Measurements from ENCODE around the gene TEX48.

DNA sequence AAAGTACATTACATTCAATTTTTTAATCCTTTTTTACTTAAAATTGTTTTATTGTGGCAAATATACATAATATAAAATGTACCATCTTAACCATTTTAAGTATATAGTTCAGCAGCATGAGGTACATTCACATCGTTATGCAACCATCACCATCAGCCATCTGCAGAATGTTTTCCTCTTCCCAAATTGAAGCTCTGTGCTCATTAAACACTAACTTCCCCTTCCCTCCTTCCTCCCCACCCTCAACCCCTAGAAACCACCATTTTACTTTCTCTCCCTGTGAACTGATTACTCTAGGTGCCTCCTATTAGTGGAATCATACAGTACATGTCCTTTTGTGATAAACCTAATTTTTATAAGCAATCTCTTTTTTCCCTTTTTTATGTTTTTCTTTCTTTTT lies 40.0 kb downstream of the TEX48 start:
- TF ChIP-seq POLR2A (IDR thresholded peaks at IDR 0.05) = no peak
- no peak for TF ChIP-seq CTCF (IDR thresholded peaks at IDR 0.05)

Data from lower leg skin (tissue), 3 donors.